ENCODE results near the gene ADAM8.

Gene ADAM8

GRCh38 chr10:133213641-133214467 is 62.8 kb downstream of the ADAM8 start:
- Histone ChIP-seq H3K4me1 (ENCODE audit: control insufficient read depth in 2 of 2, insufficient read depth in 2 of 2, low read length in 2 of 2) (no peaks in the 10 kb centered on the region), H3K4me3 (ENCODE audit: low read length in 2 of 2) (no peak overlapping the region), H3K9me3 (ENCODE audit: control insufficient read depth in 2 of 2, low read length in 2 of 2) (no peaks in the 10 kb centered on the region), H3K36me3 (ENCODE audit: control insufficient read depth in 2 of 2, insufficient read depth in 2 of 2, low read length in 2 of 2) (no peaks in the 10 kb centered on the region), H3K27me3 (ENCODE audit: control insufficient read depth in 2 of 2, insufficient read depth in 2 of 2, low read length in 2 of 2) (no peaks in the 10 kb centered on the region), H3K9ac (ENCODE audit: low read depth in 1 of 2, low read length in 2 of 2) (no peak overlapping the region), H3K27ac (ENCODE audit: low read depth in 2 of 2, low read length in 2 of 2) (no peak overlapping the region)

- no peaks in the 10 kb centered on the region for H3K36me3 ChIP-seq (ENCODE audit: control insufficient read depth in 2 of 2, insufficient read depth in 2 of 2, low read length in 2 of 2)
- no peak overlapping the region for H3K4me3 ChIP-seq (ENCODE audit: low read length in 2 of 2)
- H3K4me1 ChIP-seq (ENCODE audit: control insufficient read depth in 2 of 2, insufficient read depth in 2 of 2, low read length in 2 of 2): no peaks in the 10 kb centered on the region
- H3K9me3 ChIP-seq (ENCODE audit: control insufficient read depth in 2 of 2, low read length in 2 of 2): no peaks in the 10 kb centered on the region
- H3K9ac ChIP-seq (ENCODE audit: low read depth in 1 of 2, low read length in 2 of 2): no peak overlapping the region
- H3K27me3 ChIP-seq (ENCODE audit: control insufficient read depth in 2 of 2, insufficient read depth in 2 of 2, low read length in 2 of 2): no peaks in the 10 kb centered on the region
- no peak overlapping the region for H3K27ac ChIP-seq (ENCODE audit: low read depth in 2 of 2, low read length in 2 of 2)
Measured at GRCh38 chr10:133212853-133213494, 63.7 kb downstream of the ADAM8 start.
